ENCODE data around the gene NEK8.

NEK8 gene

GRCh38 chr17:28728364-28729200 lies at the start of gene NEK8:
TSS of gene NEK8 (plus strand) at chr17:28728788. CDS start at chr17:28728814, 26 bp downstream.
- TF ChIP-seq CTCF (IDR thresholded peaks at IDR 0.05; ENCODE audit: low read depth, low read length, missing control alignments) = no peak
- H3K4me3 ChIP-seq (ENCODE audit: low read depth, low read length) = peak within 1 kb of the TSS; percentile 54
- DNase-seq (ENCODE audit: low read depth) = peak; percentile 79

- no peak overlapping the region for H3K4me3 ChIP-seq (ENCODE audit: low read depth, low read length)
- DNase-seq (ENCODE audit: low read depth) = no peak
- no peak for TF ChIP-seq CTCF (IDR thresholded peaks at IDR 0.05; ENCODE audit: low read depth, low read length, missing control alignments)
These were observed 45.9 kb upstream of the NEK8 start for GRCh38 chr17:28682655-28683054.

DNA sequence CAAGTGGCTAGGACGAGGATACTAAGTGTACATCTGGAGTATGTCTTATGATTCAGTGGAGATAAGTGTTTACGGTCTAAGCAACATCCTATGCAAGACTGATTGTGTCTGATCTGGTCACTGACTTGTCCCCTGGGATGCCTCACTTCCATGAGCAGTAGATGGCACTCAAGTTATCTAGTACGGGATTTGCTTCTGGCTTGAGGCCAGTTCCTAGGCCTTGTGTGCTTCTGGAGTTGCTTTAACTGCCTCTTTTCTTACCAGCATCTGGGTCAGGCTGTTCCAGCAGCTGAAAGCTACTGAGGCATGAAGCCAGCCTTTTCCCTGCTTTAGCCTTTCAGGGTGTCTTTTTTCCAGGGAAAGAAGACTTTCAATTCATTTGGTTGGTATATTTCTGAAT lies 43.6 kb upstream of the NEK8 start:
- no peak for TF ChIP-seq CTCF (IDR thresholded peaks at IDR 0.05; ENCODE audit: low read depth, low read length, missing control alignments)
- no peak overlapping the region for H3K4me3 ChIP-seq (ENCODE audit: low read depth, low read length)
- DNase-seq (ENCODE audit: low read depth) = no peak

- TF ChIP-seq CTCF (IDR thresholded peaks at IDR 0.05; ENCODE audit: low read depth, low read length, missing control alignments) = no peak
- H3K4me3 ChIP-seq (ENCODE audit: low read depth, low read length) = no peak overlapping the region
- no peak for DNase-seq (ENCODE audit: low read depth)
These were observed 43.2 kb upstream of the NEK8 start for GRCh38 chr17:28685366-28685765.

DNA sequence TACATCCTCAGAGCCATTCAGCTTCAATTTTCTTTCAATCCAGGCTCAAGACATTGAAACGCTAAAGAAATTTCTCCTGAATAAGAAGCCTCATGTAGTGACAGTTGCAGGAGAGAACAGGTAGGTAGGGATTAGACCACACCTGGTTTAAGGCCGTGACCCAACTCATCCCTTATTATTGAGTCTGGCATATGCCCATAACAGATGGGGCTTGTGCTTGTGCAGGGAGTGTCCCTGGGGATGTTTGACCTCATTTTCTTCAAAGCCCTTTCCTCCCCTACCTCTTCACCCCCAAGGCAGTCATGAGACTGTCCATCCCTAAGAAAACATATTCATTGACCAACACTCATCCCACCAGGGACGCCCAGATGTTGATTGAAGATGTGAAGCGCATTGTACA lies 42.3 kb upstream of the NEK8 start:
- no peak for DNase-seq (ENCODE audit: low read depth)
- no peak overlapping the region for H3K4me3 ChIP-seq (ENCODE audit: low read depth, low read length)
- TF ChIP-seq CTCF (IDR thresholded peaks at IDR 0.05; ENCODE audit: low read depth, low read length, missing control alignments) = no peak

DNA sequence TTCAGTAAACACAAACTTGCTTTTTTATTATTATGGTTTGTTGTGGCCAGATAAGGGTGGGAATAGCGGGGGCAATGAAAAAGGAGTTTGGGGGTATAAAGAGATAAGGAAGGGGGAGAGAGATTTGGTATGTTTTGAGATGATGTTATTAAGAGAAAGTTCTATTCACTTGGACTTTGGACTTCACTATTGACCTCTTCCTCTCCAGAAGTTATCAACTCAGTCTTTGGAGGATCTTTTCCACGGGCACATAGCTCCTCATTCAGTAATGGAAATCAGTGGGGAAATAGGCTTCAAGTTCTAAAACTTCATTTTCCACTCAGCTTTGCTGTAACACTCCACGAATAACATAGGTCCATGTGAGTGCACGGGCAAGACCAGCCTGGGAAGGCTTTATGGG lies 40.1 kb upstream of the NEK8 start:
- DNase-seq (ENCODE audit: low read depth) = no peak
- H3K4me3 ChIP-seq (ENCODE audit: low read depth, low read length) = no peak overlapping the region
- no peak for TF ChIP-seq CTCF (IDR thresholded peaks at IDR 0.05; ENCODE audit: low read depth, low read length, missing control alignments)

DNA sequence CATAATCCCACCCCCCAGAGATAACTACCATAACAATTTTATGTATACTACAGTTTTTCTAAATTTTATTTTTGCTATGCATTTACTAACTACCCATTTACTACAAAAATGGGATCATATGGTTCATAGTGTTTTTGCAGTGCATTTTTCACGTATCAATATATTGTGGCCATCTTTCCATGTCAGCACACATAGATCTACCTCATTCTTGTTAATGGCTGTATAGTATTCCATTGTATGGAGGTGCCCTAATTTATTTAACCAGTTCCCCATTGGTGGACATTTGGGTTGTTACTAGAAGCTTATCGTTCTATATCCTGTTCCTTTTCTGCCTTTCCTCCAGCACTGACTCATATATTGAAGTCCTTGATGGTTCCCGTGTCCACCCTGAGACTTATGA lies 39.6 kb upstream of the NEK8 start:
- TF ChIP-seq CTCF (IDR thresholded peaks at IDR 0.05; ENCODE audit: low read depth, low read length, missing control alignments) = no peak
- no peak overlapping the region for H3K4me3 ChIP-seq (ENCODE audit: low read depth, low read length)
- no peak for DNase-seq (ENCODE audit: low read depth)
